ENCODE results near the gene GOLGA8R.
"Not testable (repeated sequence)": the region's sequence is repeated elsewhere in the genome, so short reads cannot be mapped to it uniquely, and the experiment has no call there.

Gene GOLGA8R, protein sequence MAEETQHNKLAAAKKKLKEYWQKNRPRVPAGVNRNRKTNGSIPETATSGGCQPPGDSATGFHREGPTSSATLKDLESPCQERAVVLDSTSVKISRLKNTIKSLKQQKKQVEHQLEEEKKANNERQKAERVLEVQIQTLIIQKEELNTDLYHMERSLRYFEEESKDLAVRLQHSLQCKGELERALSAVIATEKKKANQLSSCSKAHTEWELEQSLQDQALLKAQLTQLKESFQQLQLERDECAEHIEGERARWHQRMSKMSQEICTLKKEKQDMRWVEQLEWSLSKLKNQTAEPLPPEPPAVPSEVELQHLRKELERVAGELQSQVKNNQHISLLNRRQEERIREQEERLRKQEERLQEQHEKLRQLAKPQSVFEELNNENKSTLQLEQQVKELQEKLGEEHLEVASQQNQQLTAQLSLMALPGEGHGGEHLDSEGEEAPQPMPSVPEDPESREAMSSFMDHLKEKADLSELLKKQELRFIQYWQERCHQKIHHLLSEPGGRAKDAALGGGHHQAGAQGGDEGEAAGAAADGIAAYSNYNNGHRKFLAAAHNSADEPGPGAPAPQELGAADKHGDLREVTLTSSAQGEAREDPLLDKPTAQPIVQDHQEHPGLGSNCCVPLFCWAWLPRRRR

DNA sequence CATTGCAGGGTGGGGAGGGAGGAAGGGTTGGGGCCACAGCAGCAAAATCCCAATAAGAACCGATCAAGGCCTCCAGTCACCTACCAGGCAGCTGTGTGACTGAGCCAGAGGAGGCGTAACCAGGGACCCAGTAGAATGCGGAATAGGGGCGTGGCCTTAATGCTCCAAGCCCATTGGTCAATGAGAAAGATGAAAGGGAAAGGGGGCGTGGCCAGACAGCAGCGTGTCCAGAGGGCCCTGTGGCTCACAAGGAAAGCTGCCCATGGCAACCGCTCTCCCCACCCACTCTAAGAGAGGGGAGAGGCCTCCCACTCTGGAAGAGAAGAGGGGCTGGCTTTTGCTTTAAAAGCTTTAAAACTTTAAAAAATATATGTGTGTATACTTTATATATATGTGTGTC is at the start of gene GOLGA8R:
Gene GOLGA8R (minus strand): TSS at position 101 of the 400 bp plus-strand sequence. CDS start 98 bp downstream, at position 3.
- DNase-seq (ENCODE audit: low spot score): not testable (repeated sequence)

DNA sequence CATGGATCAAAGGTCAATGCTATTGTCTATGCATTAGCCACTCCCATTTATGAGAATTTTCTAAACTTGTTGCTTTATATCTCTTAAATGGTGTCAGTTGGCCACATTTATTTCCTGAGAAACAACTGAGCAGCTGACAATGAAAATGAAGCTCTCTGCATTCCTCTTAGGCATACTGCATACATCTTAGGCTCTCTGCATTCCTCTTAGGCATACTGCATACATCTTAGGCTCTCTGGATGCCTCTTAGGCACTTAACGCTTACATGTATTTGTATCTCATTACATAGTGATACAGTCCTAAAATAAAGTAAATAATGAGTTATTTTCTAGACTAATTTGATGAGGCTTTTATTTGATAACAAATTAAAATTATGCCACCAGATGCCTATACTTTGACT is 49.8 kb upstream of the GOLGA8R start:
- not testable (repeated sequence) for DNase-seq (ENCODE audit: low spot score)

DNA sequence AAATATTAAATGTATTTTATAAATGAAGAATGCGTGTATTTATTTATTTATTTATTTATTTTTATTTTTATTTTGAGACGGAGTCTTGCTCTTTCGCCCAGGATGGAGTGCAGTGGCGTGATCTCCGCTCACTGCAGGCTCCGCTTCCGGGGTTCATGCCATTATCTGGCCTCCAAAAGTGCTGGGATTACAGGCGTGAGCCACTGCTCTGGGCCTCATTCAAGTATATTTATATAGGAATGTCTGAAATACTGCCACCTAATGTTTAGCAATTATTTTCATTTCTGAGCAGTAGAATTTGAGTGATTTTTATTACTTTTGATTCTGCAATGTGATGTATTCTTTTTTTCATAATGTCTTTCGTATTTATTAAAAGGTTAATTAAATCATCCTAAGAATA is 48.1 kb upstream of the GOLGA8R start:
- DNase-seq (ENCODE audit: low spot score): not testable (repeated sequence)

DNA sequence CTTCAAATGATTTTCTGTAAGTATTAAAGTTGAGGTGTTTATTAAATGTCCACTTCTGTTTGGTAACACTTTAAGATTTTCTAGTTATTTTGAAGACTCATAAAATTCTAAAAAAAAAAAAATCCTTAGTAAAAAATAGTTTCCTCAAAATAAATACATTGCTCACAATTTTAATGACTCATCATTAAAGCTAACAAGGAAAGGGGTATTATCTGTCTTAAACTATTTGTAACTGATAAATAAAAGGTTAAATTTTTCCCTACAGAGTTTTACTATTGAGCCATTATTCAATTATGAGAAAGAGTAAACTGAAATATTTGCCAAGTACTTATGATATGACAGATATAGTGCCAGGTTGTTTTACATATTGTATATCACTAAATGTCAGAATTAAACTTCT is 38.6 kb upstream of the GOLGA8R start:
- not testable (repeated sequence) for DNase-seq (ENCODE audit: low spot score)

DNA sequence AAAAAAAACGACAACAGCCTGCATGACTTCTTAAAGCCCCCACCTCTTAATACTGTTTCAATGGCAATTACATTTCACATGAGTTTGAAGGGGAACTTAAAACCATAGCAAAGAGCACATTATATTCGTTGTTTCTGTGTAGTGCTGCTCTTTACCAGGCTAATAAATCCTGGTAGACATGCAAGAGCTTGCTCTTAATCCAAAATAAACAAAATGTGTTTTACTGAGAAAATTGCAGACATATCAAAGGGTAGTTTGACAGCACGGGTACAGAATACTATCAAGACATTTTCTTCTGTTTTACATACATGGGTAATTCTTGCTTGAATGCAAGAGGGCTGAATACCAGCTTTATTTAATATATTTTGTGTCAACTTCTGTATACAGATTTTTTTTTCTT is 24.3 kb upstream of the GOLGA8R start:
- not testable (repeated sequence) for DNase-seq (ENCODE audit: low spot score)

DNA sequence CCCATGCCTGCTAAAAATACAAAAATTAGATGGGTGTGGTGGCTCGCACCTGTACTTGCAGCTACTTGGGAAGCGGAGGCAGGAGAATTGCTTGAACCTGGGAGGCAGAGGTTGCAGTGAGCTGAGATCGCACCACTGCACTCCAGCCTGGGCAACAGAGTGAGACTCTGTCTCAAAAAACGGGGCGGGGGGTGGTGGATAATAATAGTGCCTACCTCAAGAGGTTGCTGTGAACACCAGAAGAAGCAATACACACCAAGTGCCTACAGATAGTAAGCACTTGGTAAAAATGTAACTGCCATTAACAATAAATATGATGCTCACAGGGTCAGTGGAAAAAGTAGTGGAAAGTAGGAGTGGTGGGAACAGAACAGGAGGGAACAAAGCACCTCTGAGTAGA is 21.8 kb upstream of the GOLGA8R start:
- DNase-seq (ENCODE audit: low spot score): not testable (repeated sequence)

DNA sequence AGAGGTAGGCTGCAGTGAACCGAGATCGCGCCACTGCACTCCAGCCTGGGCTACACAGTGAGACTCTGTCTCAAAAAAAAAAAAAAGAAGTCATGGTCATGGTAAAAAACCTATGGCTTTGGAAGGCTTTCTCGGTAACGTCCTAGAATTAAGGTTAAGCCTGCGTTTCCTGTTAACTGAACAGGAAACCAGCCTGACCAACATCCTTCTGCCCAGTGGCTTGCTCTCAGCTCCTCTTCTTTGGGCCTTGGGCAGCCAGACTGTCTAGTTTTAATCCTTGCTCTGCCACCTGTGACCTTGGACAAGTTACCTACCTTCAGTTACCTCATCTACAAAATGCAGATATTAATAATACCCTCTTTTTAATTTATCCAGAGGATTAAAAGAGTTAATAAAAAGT is 6.7 kb upstream of the GOLGA8R start:
- DNase-seq (ENCODE audit: low spot score): not testable (repeated sequence)

DNA sequence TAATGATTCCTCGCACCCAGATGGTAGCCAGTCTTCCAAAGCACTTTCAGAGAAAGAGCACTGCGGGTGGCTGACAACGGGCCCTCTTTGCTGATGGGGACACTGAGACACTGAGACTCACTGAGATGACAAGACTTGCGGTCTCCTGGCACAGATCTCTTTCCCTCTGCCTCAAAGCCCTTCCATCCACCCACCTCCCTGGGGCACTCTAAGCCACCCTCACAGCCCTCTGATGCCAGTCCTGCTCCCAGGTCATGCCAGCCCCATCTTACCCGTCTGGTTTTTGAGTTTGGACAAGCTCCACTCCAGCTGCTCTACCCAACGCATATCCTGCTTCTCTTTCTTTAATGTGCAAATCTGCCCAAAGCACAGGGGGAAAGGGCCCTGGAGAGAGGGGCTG is 6.4 kb downstream of the GOLGA8R start:
- DNase-seq (ENCODE audit: low spot score): not testable (repeated sequence)

DNA sequence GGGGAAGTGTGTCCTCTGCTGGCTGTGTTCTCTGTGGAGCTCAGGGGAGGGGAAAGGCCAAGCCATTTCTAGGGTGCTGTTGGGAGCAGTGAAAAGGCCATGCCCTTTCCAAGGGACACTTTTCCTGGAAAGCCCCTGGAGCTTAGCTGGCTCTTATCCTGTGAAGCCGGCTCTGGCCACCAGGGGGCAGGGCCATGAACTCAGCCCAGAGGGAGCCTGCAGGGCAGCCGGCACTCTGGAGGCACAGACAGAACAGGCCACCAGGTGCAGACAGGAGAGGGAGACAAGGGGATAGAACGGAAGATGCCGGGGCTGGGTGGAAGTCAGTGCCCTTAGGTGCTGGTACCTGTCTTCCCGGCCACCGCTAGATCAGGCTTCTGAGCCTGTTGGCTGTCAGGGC is 15.1 kb downstream of the GOLGA8R start:
- DNase-seq (ENCODE audit: low spot score): not testable (repeated sequence)

DNA sequence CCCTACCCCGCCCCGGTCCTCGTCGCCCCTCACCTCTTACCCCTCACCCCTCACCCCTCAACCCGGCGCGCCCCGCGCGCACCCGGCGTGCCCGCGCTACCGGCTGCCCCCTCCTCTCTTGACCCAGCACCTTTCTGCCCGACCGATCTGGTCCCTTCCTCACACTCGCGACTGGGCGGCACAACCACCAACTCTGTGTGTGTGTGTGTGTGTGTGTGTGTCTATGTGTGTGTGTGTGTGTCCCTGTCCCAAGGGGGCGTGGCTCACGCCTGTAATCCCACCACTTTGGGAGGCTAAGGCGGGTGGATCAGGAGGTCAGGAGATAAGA is 20.4 kb downstream of the GOLGA8R start:
- not testable (repeated sequence) for DNase-seq (ENCODE audit: low spot score)

DNA sequence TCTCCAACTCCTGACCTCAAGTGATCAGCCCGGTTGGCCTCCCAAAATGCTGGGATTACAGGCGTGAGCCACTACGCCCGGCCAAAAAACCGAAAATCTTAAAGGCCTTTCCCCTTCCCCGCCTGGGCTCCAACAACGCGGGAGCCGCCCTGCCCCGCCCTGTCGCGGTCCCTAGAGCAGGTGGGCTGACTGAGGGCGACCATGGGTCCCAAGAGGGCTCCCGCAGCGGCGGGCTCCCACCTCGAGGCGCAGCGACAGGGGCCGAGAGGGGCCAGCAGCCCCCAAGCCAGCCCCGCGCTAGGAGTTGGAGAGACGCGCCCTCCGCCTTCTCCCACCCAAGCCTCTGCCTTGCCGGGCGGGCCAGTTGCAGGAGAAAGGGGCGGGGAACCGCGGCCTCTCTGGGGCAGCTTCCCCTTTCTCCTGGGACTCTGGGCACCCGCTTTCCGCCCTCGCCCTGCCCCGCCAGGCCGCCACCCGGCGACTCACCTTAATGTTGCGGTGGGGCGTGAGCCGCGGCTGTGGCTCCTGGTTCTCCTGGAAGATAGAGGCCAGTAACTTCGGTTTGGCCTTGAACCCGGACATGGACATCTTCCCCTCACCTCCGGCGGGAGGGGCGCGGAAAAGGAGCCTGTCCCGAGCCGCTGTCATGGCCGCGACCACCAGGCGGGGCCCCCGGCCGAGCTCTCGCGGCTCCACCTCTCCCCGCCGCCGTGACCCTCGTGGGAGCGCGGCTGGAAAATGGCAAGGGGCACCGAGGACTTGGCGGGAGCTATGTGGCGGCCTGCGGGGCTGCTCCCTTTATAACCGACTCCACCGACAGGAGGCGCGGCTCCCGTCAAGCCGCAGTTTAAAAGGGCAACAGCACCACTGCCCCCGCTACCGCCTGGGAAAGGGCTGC is 21.0 kb downstream of the GOLGA8R start, which contains the start of gene CHRFAM7A:
Gene CHRFAM7A (minus strand): TSS at position 775 of the 898 bp plus-strand sequence. CDS start 10,189 bp downstream, outside the sequence.
- not testable (repeated sequence) for DNase-seq (ENCODE audit: low spot score)

DNA sequence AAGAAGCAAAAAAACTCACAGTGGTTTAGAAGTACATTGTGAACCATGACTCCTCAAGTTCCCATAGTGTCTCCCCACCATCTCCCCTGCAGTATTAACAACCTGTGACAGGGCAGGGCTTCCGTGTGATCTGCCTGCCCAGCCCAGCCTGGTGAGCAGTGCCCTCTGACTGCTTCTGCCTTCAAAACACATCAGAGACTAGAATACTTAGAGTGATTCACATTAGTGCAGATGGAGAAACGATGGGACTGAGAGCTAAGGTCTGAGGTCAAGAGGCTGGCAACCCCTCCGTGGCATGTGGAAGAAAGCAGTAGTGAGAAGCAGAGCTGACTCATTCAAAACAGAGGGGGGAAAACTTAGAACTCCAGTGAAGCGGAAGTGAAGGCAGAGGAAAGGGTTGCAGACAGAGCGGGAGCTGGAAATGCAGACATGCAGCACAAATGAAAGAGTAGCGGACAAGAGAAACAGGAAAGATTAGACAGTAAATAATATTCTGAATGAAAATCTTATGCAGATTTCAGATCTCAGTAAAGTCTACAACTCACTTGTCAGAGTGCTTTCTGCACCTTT is 27.7 kb downstream of the GOLGA8R start:
- DNase-seq (ENCODE audit: low spot score): not testable (repeated sequence)

DNA sequence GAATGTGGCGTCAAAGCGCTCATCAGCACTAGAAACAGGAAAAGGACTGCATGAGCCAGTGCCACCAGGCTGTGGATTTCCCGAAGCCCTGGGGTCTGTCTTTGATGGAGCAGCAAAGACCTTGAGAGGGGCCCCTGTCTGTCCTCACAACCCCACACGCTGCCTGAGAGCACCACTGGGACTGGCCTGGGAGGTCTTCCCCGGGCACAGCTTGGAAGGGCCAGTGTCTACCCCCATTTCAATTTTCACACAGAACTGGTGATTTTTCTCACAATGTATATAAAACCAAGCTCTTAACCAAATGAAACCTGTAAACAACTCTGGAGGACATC is 37.0 kb downstream of the GOLGA8R start:
- DNase-seq (ENCODE audit: low spot score): not testable (repeated sequence)

DNA sequence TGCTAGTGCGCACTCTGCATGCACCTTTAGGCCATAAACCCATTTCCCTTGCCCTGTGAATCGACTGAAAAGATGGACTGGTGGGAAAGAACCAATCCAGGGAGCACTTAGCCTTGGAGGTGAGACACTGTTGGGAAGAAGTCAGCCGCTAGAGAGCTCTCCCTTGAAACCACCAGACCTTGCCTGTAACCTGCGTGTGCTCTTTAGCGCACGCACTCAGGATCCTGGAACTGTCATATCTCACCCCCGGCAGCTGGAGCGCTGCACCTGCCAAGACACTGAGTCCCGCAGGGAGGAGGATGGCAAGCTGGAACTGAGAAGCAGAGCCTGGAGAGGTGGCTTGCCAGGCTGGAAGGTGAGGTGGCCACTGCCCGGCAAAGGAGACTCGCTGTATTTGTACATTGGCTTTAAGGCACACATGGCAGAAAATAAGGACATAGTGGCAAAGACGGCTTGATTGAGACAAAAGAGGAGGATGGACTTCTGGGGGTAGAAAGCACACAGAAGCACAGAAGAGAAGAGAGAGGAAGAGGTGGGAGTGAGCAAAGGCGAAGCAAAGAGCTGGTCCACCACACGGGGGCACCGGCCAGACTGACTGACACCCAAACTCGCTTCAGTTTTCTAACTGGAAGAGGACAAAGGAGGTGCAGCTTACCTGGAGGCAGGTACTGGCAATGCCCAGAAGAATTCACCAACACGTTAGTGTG is 37.5 kb downstream of the GOLGA8R start:
- DNase-seq (ENCODE audit: low spot score): not testable (repeated sequence)

DNA sequence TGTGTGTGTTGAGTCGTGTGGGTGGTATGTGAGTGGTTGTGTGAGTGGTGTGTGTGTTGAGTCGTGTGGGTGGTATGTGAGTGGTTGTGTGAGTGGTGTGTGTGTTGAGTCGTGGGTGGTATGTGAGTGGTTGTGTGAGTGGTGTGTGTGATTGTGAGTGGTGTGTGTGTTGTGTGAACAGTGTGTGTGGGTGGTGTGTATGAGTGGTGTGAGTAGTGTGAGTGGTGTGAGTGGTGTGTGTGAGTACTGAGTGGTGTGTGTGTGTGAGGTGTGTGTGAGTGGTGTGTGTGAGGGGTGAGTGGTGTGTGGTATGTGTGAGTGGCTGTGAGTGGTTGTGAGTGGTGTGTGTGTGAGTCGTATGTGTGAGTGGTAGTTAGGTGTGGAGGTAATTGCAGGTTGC is 38.2 kb downstream of the GOLGA8R start:
- DNase-seq (ENCODE audit: low spot score): not testable (repeated sequence)

DNA sequence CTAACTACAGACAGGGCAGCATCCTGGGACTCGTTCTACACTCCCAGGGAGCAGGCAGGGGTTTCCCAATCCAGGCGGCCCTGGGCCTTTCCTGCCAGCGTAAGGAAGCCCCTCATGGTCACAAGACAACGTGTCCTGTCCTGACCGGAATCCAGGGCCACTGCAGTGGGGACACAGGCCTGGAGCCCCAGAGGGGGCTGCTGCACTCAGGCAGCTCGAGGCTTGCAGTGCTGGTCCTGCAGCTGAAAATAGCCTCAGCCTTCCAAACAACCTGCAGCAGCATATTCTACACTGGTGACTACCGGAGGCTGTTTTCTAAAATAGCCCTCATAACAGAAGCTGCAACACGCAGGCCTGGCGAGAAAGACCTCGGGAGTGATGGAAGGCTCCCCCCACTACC is 39.2 kb downstream of the GOLGA8R start:
- not testable (repeated sequence) for DNase-seq (ENCODE audit: low spot score)

DNA sequence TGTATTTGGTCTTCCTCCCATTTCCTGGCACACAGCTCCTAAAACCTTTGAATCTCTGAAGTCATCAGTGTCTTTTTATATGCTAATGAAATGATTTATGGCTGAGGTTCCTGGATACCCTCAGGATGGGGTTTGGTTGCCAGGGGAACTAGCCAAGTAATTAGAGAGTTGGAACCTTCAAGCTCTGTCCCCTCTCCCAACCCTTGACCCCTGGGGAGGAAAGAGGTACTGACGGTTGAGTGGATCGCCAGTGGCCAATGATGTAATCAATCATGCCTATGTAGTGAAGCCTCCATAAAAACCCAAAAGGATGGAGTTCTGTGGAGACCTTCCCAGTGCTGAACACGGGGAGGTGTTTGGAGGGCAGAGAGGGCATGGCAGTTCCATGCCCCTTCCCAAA is 45.8 kb downstream of the GOLGA8R start:
- DNase-seq (ENCODE audit: low spot score): not testable (repeated sequence)

DNA sequence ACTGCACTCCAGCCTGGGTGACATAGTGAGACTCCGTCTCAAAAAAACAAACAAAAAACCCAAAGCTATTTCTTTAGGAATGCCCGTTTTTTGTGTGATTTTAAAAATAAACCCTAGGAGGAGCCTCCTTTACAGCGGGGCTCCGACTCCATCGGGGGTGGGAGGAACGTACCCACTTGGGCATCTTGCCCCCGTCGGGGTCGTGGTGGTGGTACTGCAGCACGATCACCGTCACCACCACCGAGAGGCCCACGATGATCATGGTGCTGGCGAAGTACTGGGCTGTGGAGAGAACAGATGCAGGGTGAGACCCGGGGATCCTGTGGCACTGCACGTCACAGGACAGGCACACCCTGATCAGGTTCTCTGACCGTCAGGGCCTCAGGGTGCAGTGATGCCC is 46.8 kb downstream of the GOLGA8R start:
- not testable (repeated sequence) for DNase-seq (ENCODE audit: low spot score)

DNA sequence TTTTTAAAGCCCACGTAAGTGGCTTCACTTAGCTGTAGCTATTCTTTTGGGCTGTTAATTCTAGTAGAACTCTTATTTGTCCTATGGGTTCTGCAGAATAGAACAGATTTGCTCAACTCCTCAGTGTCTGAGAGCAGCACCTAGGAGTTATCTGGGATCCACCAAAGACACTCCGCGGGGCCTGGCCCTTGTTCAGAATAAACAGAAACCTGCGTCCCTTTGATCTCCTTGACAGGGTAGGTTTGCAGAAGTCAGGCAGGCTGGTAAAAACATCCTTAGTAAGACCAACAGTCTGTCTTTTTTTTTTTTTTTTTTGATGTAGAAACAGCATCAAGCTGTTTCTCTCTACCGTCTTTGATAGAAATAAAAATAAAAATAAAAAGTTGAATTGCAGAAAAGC is 52.7 kb downstream of the GOLGA8R start:
- not testable (repeated sequence) for DNase-seq (ENCODE audit: low spot score)

DNA sequence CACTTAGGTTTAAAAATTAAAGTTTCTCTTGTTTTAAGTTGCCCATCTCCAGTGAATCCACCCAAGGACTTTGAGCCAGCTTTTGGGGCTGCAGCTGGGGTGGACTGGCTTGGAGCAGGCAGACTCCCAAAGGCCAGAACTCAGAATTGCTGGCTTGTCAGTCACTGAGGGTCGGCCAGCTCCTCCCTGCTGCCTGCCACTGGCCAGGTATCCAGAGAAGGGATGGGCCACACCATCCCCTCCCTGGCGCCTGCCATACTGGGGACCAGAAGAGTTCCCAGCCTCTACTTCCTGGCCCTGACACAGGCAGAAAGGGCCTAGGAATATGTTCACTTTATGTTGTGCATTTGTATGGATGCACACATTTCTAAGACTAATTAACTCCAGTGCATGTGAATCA is 53.1 kb downstream of the GOLGA8R start:
- DNase-seq (ENCODE audit: low spot score): not testable (repeated sequence)

DNA sequence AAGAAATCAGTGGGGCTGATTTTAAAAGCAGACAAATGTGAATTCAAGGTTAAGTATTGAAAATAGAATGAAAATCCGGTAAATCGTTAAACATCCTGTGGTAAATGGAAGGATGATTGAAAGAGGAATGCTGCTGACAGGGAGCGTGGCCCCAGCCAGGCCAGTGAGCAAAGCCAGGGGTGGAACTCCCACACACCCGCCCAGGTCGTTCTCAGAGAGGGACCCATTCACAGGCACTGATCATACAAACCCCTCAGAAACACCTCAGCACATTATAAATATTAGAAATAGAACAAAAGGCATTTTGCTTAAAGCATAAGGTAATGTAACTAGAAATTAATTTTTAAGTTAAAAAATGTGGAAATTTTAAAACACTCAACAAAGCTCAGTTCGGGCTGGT is 59.0 kb downstream of the GOLGA8R start:
- DNase-seq (ENCODE audit: low spot score): not testable (repeated sequence)
